Caco-2 (cell line): Measurements from ENCODE around the gene RAD51B. TPM values are rescaled to one million over a fixed set of nuclear protein-coding genes. Genes with fewer than 3 reads are reported as not detected.

Source experiments
- BruUV-seq: library from RNA; stranded (reverse); fragments of 400-500 nt; replicated peaks from 2 replicates; lab custom pipeline; 2021; lab: Mats Ljungman, UMichigan
- CTCF ChIA-PET: fragments of 300-600 bp; sonication (Branson Sonifier 250); formaldehyde crosslinking; loops from one replicate; lab custom pipeline; 2022; ENCODE audit warnings: antibody characterized with exemption; lab: Charles Lee
- POLR2A ChIA-PET: fragments of 300-600 bp; sonication (Branson Sonifier 250); formaldehyde crosslinking; loops from one replicate; lab custom pipeline; 2022; ENCODE audit warnings: antibody characterized with exemption; lab: Charles Lee
- DNase-seq, 2 experiments: peaks; one replicate each; pipeline versions ENCODE4 v3.0.0 to v3.0.0-alpha.2; 2020 to 2022
- H3K27me3 ChIP-seq: replicated peaks from 2 replicates; pipeline ENCODE4 v1.6.0; 2011; ENCODE audit warnings: low read length; ENCODE audit not compliant: control insufficient read depth, insufficient read depth
- H3K36me3 ChIP-seq: 2 replicates; pipeline ENCODE4 v1.5.1; 2011; ENCODE audit warnings: low read length; ENCODE audit not compliant: control insufficient read depth, insufficient read depth
- H3K4me1 ChIP-seq: fragments of 250-450 bp; sonication (Bioruptor Pico); 2 replicates; pipeline ENCODE4 v1.5.1; 2020; ENCODE audit warnings: mild to moderate bottlenecking
- H3K4me3 ChIP-seq: 2 replicates; pipeline ENCODE4 v1.5.1; 2011; ENCODE audit warnings: low read depth, mild to moderate bottlenecking, control low read depth, low read length
- H3K9me3 ChIP-seq: fragments of 250-450 bp; sonication (Bioruptor Pico); 2 replicates; pipeline ENCODE4 v1.5.1; 2020; ENCODE audit warnings: mild to moderate bottlenecking, moderate library complexity
- H3K27ac Mint-ChIP-seq: one replicate; pipeline ENCODE4 v1.8.0; 2022; ENCODE audit warnings: mixed read lengths; ENCODE audit not compliant: unreplicated experiment
- H3K27me3 Mint-ChIP-seq: one replicate; pipeline ENCODE4 v1.8.0; 2022; ENCODE audit warnings: mixed read lengths; ENCODE audit not compliant: insufficient read depth, unreplicated experiment
- H3K36me3 Mint-ChIP-seq: one replicate; pipeline ENCODE4 v1.8.0; 2022; ENCODE audit warnings: mild to moderate bottlenecking, mixed read lengths; ENCODE audit not compliant: insufficient read depth, unreplicated experiment
- H3K4me1 Mint-ChIP-seq: one replicate; pipeline ENCODE4 v1.8.0; 2022; ENCODE audit warnings: low read depth, mixed read lengths; ENCODE audit not compliant: unreplicated experiment
- H3K4me3 Mint-ChIP-seq: one replicate; pipeline ENCODE4 v1.8.0; 2022; ENCODE audit warnings: mild to moderate bottlenecking, moderate library complexity, mixed read lengths; ENCODE audit not compliant: unreplicated experiment
- H3K9me3 Mint-ChIP-seq: one replicate; pipeline ENCODE4 v1.8.0; 2022; ENCODE audit warnings: mixed read lengths; ENCODE audit not compliant: unreplicated experiment
- intact Hi-C: fragments of 100-400 bp; cut with micrococcal nuclease; formaldehyde crosslinking; loops from one replicate; pipeline ENCODE4 v1.10.0; 2022; ENCODE audit not compliant: unreplicated experiment
- total RNA-seq: library from RNA; stranded (reverse); gene quantifications from 2 replicates; pipeline ENCODE4 v1.2.3, GENCODE V29; 2022
- TF ChIP-seq, protein P1 (sequence below), 2 experiments: fragments of 200-600 bp in 1 of 2; IDR thresholded peaks; 1 replicate in 1 of 2; 2 replicates in 1 of 2; pipeline versions ENCODE4 v1.5.1 to v1.8.0; 2011 to 2022; ENCODE audit warnings: antibody characterized with exemption in 1 of 2, control low read depth in 1 of 2, inconsistent platforms in 1 of 2, low read depth in 1 of 2, low read length in 1 of 2, mild to moderate bottlenecking in 1 of 2, moderate library complexity in 1 of 2; ENCODE audit not compliant: insufficient read depth in 1 of 2, severe bottlenecking in 1 of 2, unreplicated experiment in 1 of 2

RAD51B gene
- total RNA-seq, 1 experiment from 2014 or later: 16.7 TPM

DNA sequence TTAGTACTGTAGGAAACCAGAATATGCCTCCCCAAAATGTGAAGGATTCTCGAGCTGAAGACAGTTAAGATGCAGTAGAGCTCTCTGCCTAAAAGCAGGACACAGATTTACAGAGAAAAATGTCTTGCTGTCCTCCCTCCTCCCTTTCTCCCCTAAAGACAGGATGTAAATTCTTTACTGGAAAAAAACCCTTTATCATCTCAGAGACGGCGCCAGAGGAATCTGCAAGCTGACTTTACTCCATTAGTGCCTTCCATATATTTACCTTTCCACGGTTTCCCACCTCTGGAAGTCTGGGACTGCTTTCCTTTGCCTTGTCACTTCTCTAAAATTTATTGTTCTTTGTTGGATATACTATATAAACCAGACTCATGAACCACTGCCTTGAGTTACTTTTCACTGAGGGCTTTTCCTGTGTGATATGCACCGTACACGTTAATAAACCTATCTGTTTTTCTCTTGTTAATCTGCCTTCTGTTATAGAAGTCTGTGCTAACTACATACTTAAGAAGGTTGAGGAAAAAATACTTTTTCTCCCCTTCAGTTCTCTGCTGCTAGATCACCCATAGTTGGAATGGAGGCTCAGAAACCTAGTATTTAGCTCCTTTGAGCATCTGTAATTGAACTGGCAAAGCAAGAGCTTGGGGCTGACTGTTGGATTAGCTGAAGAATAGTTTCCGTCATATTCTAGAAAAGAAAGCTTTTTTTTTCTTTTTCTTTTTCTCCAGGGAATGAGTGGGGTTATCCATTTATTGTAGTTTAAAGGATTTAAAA lies 99.9 kb downstream of the RAD51B start:
- CTCF ChIA-PET: no interaction called here
- H3K9me3 Mint-ChIP-seq: no peaks in the 10 kb centered on the region
- Histone ChIP-seq H3K27me3 (no peaks in the 10 kb centered on the region), H3K36me3 (no peaks in the 10 kb centered on the region), H3K4me1 (no peaks in the 10 kb centered on the region), H3K9me3 (no peaks in the 10 kb centered on the region), H3K4me3 (no peak overlapping the region)
- H3K27me3 Mint-ChIP-seq: no peaks in the 10 kb centered on the region
- intact Hi-C loops: no loop called here
- DNase-seq: no peak
- POLR2A ChIA-PET: no interaction called here
- H3K36me3 Mint-ChIP-seq: peaks cover under 1% of the 10 kb centered on the region
- H3K4me3 Mint-ChIP-seq: no peak overlapping the region
- H3K4me1 Mint-ChIP-seq: no peaks in the 10 kb centered on the region
- TF ChIP-seq, protein P1, sequence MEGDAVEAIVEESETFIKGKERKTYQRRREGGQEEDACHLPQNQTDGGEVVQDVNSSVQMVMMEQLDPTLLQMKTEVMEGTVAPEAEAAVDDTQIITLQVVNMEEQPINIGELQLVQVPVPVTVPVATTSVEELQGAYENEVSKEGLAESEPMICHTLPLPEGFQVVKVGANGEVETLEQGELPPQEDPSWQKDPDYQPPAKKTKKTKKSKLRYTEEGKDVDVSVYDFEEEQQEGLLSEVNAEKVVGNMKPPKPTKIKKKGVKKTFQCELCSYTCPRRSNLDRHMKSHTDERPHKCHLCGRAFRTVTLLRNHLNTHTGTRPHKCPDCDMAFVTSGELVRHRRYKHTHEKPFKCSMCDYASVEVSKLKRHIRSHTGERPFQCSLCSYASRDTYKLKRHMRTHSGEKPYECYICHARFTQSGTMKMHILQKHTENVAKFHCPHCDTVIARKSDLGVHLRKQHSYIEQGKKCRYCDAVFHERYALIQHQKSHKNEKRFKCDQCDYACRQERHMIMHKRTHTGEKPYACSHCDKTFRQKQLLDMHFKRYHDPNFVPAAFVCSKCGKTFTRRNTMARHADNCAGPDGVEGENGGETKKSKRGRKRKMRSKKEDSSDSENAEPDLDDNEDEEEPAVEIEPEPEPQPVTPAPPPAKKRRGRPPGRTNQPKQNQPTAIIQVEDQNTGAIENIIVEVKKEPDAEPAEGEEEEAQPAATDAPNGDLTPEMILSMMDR (IDR thresholded peaks at IDR 0.05; ENCODE audit: insufficient read depth in 1 of 2, low read depth in 1 of 2, low read length in 1 of 2, severe bottlenecking in 1 of 2, unreplicated experiment in 1 of 2): no peak
- no TSS peak for BruUV-seq
- H3K27ac Mint-ChIP-seq: no peak overlapping the region

DNA sequence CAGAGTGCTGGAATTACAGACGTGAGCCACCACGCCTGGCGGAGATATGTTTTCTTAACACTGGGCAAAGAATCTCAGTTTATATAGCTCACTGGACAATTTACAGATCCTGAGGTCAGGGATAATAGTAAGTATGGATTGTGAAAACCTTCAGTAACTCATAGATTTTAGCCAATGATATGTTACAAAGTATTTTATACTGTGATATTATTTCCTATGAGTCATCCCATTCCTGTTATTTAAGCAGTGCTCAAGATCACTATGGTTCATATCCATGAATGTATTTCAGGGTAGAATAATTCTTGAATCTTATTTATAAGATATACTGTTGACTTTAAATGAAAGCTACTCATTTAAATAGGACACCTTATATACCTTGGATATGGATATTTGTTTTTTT lies 107.2 kb downstream of the RAD51B start:
- H3K36me3 Mint-ChIP-seq: peaks cover 4% of the 10 kb centered on the region
- CTCF ChIA-PET: no interaction called here
- intact Hi-C loops: no loop called here
- POLR2A ChIA-PET: no interaction called here
- H3K27me3 Mint-ChIP-seq: no peaks in the 10 kb centered on the region
- TF ChIP-seq, protein P1 (IDR thresholded peaks at IDR 0.05; ENCODE audit: insufficient read depth in 1 of 2, low read depth in 1 of 2, low read length in 1 of 2, severe bottlenecking in 1 of 2, unreplicated experiment in 1 of 2): no peak
- DNase-seq: no peak
- Histone ChIP-seq H3K9me3 (peaks cover 9% of the 10 kb centered on the region; the same call in 1 of the 2 replicates), H3K4me1 (no peaks in the 10 kb centered on the region), H3K27me3 (no peaks in the 10 kb centered on the region), H3K4me3 (no peak overlapping the region), H3K36me3 (no peaks in the 10 kb centered on the region)
- no peak overlapping the region for H3K27ac Mint-ChIP-seq
- no TSS peak for BruUV-seq
- H3K4me1 Mint-ChIP-seq: no peaks in the 10 kb centered on the region
- peaks cover 14% of the 10 kb centered on the region for H3K9me3 Mint-ChIP-seq
- H3K4me3 Mint-ChIP-seq: no peak overlapping the region

DNA sequence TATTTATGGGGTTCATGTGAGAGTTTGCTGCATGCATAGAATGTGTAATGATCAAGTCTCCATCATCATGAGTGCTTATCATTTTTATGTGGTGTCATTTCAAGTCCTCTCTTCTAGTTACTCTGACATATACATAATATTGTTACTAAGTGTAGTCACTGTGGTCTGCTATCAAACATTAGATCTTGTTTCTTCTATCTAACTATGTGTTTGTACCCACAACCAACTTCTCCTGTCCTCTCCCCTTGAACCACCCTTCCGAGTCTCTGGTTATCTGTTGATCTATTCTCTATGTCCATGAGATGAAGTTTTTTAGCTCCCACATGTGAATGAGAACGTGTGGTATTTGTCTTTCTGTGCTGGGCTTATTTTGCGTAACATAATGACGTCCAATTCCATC lies 107.7 kb downstream of the RAD51B start:
- peaks cover 14% of the 10 kb centered on the region for H3K9me3 Mint-ChIP-seq
- H3K27ac Mint-ChIP-seq: no peak overlapping the region
- TF ChIP-seq, protein P1 (IDR thresholded peaks at IDR 0.05; ENCODE audit: insufficient read depth in 1 of 2, low read depth in 1 of 2, low read length in 1 of 2, severe bottlenecking in 1 of 2, unreplicated experiment in 1 of 2): no peak
- peaks cover 4% of the 10 kb centered on the region for H3K36me3 Mint-ChIP-seq
- no peak overlapping the region for H3K4me3 ChIP-seq
- no peaks in the 10 kb centered on the region for H3K4me1 Mint-ChIP-seq
- no peak overlapping the region for H3K4me3 Mint-ChIP-seq
- H3K4me1 ChIP-seq: no peaks in the 10 kb centered on the region
- no peaks in the 10 kb centered on the region for H3K27me3 ChIP-seq
- ChIA-PET POLR2A (no interaction called here), CTCF (no interaction called here)
- H3K36me3 ChIP-seq: no peaks in the 10 kb centered on the region
- no peak for DNase-seq
- peaks cover 9% of the 10 kb centered on the region; the same call in 1 of the 2 replicates for H3K9me3 ChIP-seq
- no TSS peak for BruUV-seq
- no peaks in the 10 kb centered on the region for H3K27me3 Mint-ChIP-seq
- intact Hi-C loops: no loop called here
